Neuronal stem cell (in vitro differentiated cells): ENCODE measurements around the gene LUC7L3.

Source experiments
- DNase-seq: peaks from one replicate; pipeline ENCODE4 v3.0.0-alpha.2; 2013; ENCODE audit warnings: low spot score
- H2AFZ ChIP-seq: one replicate; pipeline ENCODE4 v1.6.1; 2013; ENCODE audit warnings: mild to moderate bottlenecking, low read length, inconsistent platforms
- H2AK5ac ChIP-seq: 2 replicates; pipeline ENCODE4 v1.6.1; 2013; ENCODE audit warnings: low read depth, mild to moderate bottlenecking, inconsistent platforms, low read length, moderate library complexity, mixed read lengths
- H2BK120ac ChIP-seq: 2 replicates; pipeline ENCODE4 v1.6.1; 2013; ENCODE audit warnings: low read depth, mild to moderate bottlenecking, inconsistent platforms, low read length, moderate library complexity, mixed read lengths
- H2BK12ac ChIP-seq: one replicate; pipeline ENCODE4 v1.6.1; 2013; ENCODE audit warnings: low read length, inconsistent platforms
- H2BK15ac ChIP-seq: 2 replicates; pipeline ENCODE4 v1.6.1; 2013; ENCODE audit warnings: mild to moderate bottlenecking, low read length, inconsistent platforms, mixed read lengths
- H2BK5ac ChIP-seq: one replicate; pipeline ENCODE4 v1.6.1; 2013; ENCODE audit warnings: inconsistent platforms, mild to moderate bottlenecking, low read length, moderate library complexity
- H3K14ac ChIP-seq: one replicate; pipeline ENCODE4 v1.6.1; 2013; ENCODE audit warnings: low read length, inconsistent platforms
- H3K18ac ChIP-seq: 2 replicates; pipeline ENCODE4 v1.6.1; 2013; ENCODE audit warnings: low read length, inconsistent platforms
- H3K23ac ChIP-seq: 2 replicates; pipeline ENCODE4 v1.6.1; 2013; ENCODE audit warnings: low read depth, mild to moderate bottlenecking, mixed read lengths, low read length, inconsistent platforms; ENCODE audit not compliant: poor library complexity
- H3K27ac ChIP-seq: replicated peaks from 3 replicates; pipeline ENCODE4 v1.5.1; 2013; ENCODE audit warnings: low read length, inconsistent platforms
- H3K27me3 ChIP-seq, 3 experiments: 2 replicates each; pipeline ENCODE4 v1.6.1; 2013; ENCODE audit warnings: low read length in 3 of 3, mild to moderate bottlenecking in 2 of 3, inconsistent platforms in 1 of 3, low read depth in 1 of 3, mixed read lengths in 1 of 3, moderate library complexity in 1 of 3; ENCODE audit not compliant: control insufficient read depth in 3 of 3, insufficient read depth in 3 of 3
- H3K36me3 ChIP-seq, 2 donors: replicated peaks in 1 of 2; 2 replicates each; pipeline ENCODE4 v1.6.1; 2013; ENCODE audit warnings: low read length in 2 of 2; ENCODE audit not compliant: control insufficient read depth in 2 of 2, insufficient read depth in 2 of 2
- H3K4ac ChIP-seq: 2 replicates; pipeline ENCODE4 v1.6.1; 2013; ENCODE audit warnings: inconsistent platforms, mild to moderate bottlenecking, low read length, moderate library complexity
- H3K4me1 ChIP-seq, 2 donors: 1 replicate in 1 of 2; 2 replicates in 1 of 2; pipeline ENCODE4 v1.6.1; 2013; ENCODE audit warnings: low read length in 2 of 2, low read depth in 1 of 2; ENCODE audit not compliant: control insufficient read depth in 2 of 2, insufficient read depth in 1 of 2
- H3K4me2 ChIP-seq: one replicate; pipeline ENCODE4 v1.6.1; 2013; ENCODE audit warnings: mild to moderate bottlenecking, low read length, inconsistent platforms; ENCODE audit not compliant: insufficient read depth, poor library complexity, severe bottlenecking
- H3K4me3 ChIP-seq, 2 donors: 2 replicates each; pipeline ENCODE4 v1.5.1; 2013; ENCODE audit warnings: low read length in 2 of 2, mild to moderate bottlenecking in 2 of 2, inconsistent platforms in 1 of 2, moderate library complexity in 1 of 2
- H3K79me1 ChIP-seq: one replicate; pipeline ENCODE4 v1.6.1; 2013; ENCODE audit warnings: low read depth, mild to moderate bottlenecking, inconsistent platforms, low read length, moderate library complexity
- H3K9ac ChIP-seq: one replicate; pipeline ENCODE4 v1.6.1; 2013; ENCODE audit warnings: mild to moderate bottlenecking, low read depth, low read length, inconsistent platforms; ENCODE audit not compliant: poor library complexity
- H3K9me3 ChIP-seq, 2 donors: replicated peaks in 1 of 2; 2 replicates each; pipeline versions ENCODE3 to v1.6.1; 2013; ENCODE audit warnings: low read length in 2 of 2, mild to moderate bottlenecking in 2 of 2, inconsistent platforms in 1 of 2, low read depth in 1 of 2, mixed read lengths in 1 of 2, moderate library complexity in 1 of 2; ENCODE audit not compliant: control insufficient read depth in 2 of 2, insufficient read depth in 1 of 2
- H4K8ac ChIP-seq: one replicate; pipeline ENCODE4 v1.6.1; 2013; ENCODE audit warnings: low read depth, mild to moderate bottlenecking, inconsistent platforms, low read length, moderate library complexity
- H4K91ac ChIP-seq: one replicate; pipeline ENCODE4 v1.6.1; 2013; ENCODE audit warnings: low read length, low read depth, mild to moderate bottlenecking, inconsistent platforms; ENCODE audit not compliant: poor library complexity
- WGBS, 2 donors: extraction: QIAGEN DNeasy Blood & Tissue Kit; methylation state at CpG; one replicate each; pipeline ENCODE4 v1.1.7; 2013; ENCODE audit warnings: missing lambda C conversion rate in 2 of 2, mixed read lengths in 1 of 2; ENCODE audit not compliant: insufficient read length in 2 of 2, insufficient replicate concordance in 1 of 2; ENCODE audit errors: extremely low coverage in 2 of 2; 5-methylcytosine and 5-hydroxymethylcytosine counted together

LUC7L3 gene

DNA sequence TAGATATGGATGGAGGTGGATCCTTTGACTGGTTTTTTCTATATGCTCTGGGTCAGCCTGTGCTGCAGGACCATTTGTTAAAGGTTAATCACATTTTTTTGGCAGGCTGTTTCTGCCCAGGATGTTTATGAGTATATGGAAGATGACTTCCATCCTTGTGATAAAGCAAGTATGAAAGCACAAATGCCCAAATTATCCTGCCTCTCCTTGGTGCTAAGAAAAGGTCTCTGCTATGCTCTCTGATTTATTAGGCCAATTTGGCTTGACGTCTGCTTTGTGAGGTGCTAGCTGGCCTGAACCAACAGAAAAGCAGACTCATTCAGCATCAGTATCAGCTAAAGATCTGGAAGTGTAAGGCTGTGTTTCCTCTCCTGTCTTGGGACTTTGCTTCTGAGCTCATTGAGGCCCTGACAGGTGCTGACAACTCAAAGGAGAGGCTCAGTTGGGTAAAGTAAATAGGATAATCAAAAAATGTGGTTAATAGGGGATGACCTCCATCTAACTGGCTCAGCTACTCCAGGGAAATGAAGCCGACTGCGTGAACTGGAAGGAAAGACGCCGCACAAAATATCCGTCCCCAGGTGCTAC lies 26.9 kb upstream of the LUC7L3 start:
- Histone ChIP-seq H3K79me1 (no peaks in the 10 kb centered on the region), H3K14ac (no peak overlapping the region), H3K23ac (no peak overlapping the region), H2BK15ac (no peak overlapping the region), H3K9ac (no peak overlapping the region), H3K27ac (no peak overlapping the region), H2BK5ac (no peak overlapping the region), H2AFZ (no peak overlapping the region), H2AK5ac (no peak overlapping the region), H2BK12ac (no peak overlapping the region), H3K36me3 (peaks cover 16 to 51% of the 10 kb centered on the region in 2 donors), H4K8ac (no peak overlapping the region), H3K18ac (no peak overlapping the region), H3K9me3 (no peaks in the 10 kb centered on the region), H3K4me2 (no peak overlapping the region), H3K4ac (no peak overlapping the region), H4K91ac (no peak overlapping the region), H3K4me1 (peaks cover 29 to 30% of the 10 kb centered on the region in 2 donors), H3K27me3 (no peaks in the 10 kb centered on the region), H3K4me3 (no peak overlapping the region), H2BK120ac (no peak overlapping the region)
- no CpG with 5 or more reads among the region's 6 CpGs for WGBS, 2 donors
- no peak for DNase-seq

DNA sequence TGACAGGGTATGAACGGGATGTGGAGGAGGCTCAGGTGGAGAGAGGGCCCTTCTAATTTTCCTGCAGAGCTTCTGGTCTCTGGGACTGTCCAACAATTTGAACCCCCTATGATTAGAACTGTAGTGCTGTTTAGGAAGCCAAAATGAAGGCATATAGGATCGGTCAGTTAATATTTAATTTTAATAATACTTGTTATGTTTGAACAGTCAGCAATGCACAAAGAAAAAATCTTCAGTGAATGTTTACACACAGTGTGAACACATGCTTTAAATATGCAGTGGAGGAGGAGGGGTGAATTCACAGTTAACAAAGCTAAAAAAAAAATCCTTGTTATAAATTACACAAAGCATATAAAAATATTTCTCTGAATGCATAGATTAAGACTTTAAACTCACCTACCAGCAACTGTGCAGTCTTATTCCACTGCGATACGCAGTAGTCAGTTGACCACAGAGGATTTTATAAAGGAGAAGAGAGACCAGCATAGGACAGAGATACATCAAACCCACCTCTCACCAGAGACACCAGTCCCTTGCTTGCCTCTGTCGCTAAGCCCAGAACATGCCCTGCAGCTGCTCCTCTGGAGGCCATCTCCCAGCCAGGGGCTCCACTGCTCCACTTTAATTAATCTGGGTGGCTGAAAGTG lies 26.2 kb upstream of the LUC7L3 start:
- Histone ChIP-seq H3K9ac (no peak overlapping the region), H3K36me3 (peaks cover 20 to 57% of the 10 kb centered on the region in 2 donors), H3K79me1 (no peaks in the 10 kb centered on the region), H3K14ac (no peak overlapping the region), H3K4me3 (no peak overlapping the region), H4K8ac (no peak overlapping the region), H3K18ac (no peak overlapping the region), H2AK5ac (no peak overlapping the region), H4K91ac (no peak overlapping the region), H3K4me2 (no peak overlapping the region), H3K27ac (no peak overlapping the region), H2AFZ (no peak overlapping the region), H2BK5ac (no peak overlapping the region), H2BK120ac (no peak overlapping the region), H3K9me3 (no peaks in the 10 kb centered on the region), H2BK12ac (no peak overlapping the region), H3K23ac (no peak overlapping the region), H3K4ac (no peak overlapping the region), H3K4me1 (peaks cover 29% of the 10 kb centered on the region in 2 donors), H2BK15ac (no peak overlapping the region), H3K27me3 (no peaks in the 10 kb centered on the region)
- DNase-seq, result no peak
- no CpG with 5 or more reads among the region's 5 CpGs for WGBS, 2 donors

DNA sequence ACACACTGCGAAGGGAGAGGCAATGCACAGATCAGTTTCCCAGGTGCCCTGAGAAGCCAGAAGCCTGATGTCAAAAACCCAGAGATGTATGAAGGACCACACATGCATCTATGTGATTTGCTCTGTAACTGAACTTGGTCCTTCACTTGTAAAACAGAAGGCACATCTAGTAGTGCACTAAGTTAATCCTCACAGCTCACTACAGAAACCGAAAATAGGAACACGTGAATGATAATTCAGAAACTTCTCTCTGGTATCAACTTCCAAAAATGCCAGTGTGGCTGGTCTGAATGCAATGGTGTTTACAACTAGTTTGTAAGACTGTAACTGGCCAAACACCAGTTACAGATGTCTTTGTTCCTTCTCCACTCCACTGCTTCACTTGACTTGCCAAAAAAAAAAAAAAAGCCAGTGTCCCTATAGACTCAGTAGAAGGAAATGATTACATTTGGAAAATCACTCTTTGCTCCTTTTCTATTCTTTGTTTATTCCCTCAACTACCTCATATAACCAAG lies 23.0 kb upstream of the LUC7L3 start:
- Histone ChIP-seq H3K4me1 (peaks cover 6 to 11% of the 10 kb centered on the region in 2 donors), H2BK120ac (no peak overlapping the region)
- WGBS, 2 donors, result no CpG with 5 or more reads among the region's 3 CpGs

DNA sequence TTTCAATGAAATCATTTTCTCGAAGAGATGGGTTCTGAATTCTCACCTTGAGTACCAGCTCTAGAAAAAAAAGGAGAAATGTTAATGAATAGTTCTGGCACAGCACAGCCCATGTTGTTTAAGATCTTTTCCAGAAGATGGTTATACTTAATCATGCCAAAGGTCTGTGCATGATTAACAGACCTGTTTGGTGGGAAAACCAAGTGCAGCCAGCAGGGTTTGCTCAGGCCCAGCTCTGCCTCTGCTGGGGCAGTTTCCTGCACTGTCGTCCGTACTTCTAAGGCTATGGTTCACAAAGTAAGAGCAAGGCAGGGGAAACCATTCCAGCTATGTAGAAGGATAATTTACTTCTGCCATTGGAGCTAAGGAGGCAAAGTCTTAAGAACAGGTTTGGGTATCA lies 22.3 kb upstream of the LUC7L3 start:
- Histone ChIP-seq H3K9ac (no peak overlapping the region), H3K18ac (no peak overlapping the region), H3K36me3 (peaks cover 26 to 94% of the 10 kb centered on the region in 2 donors), H3K4me1 (peaks cover 0 to 5% of the 10 kb centered on the region in 2 donors), H3K9me3 (no peaks in the 10 kb centered on the region), H3K4me2 (no peak overlapping the region), H3K23ac (no peak overlapping the region), H3K14ac (no peak overlapping the region), H2BK120ac (no peak overlapping the region), H3K4me3 (no peak overlapping the region), H2AK5ac (no peak overlapping the region), H3K27ac (no peak overlapping the region), H3K27me3 (no peaks in the 10 kb centered on the region), H4K8ac (no peak overlapping the region), H2AFZ (no peak overlapping the region), H3K4ac (no peak overlapping the region), H2BK5ac (no peak overlapping the region), H4K91ac (no peak overlapping the region), H2BK12ac (no peak overlapping the region), H3K79me1 (no peaks in the 10 kb centered on the region), H2BK15ac (no peak overlapping the region)
- no CpG with 5 or more reads among the region's 3 CpGs for WGBS, 2 donors
- DNase-seq, result no peak

More for the DNA sequence above, 23.0 kb upstream of the LUC7L3 start:
- Histone ChIP-seq H2AFZ (no peak overlapping the region), H4K91ac (no peak overlapping the region), H3K4me3 (no peak overlapping the region), H3K27ac (no peak overlapping the region), H2AK5ac (no peak overlapping the region), H3K4ac (no peak overlapping the region), H2BK15ac (no peak overlapping the region), H3K79me1 (no peaks in the 10 kb centered on the region), H3K14ac (no peak overlapping the region), H3K27me3 (no peaks in the 10 kb centered on the region), H4K8ac (no peak overlapping the region), H2BK12ac (no peak overlapping the region), H3K36me3 (peaks cover 26 to 88% of the 10 kb centered on the region in 2 donors), H3K9me3 (no peaks in the 10 kb centered on the region), H2BK5ac (no peak overlapping the region), H3K4me2 (no peak overlapping the region), H3K9ac (no peak overlapping the region), H3K23ac (no peak overlapping the region), H3K18ac (no peak overlapping the region)
- no peak for DNase-seq
